ENCODE measurements around the gene FFAR1.

Gene FFAR1

DNA sequence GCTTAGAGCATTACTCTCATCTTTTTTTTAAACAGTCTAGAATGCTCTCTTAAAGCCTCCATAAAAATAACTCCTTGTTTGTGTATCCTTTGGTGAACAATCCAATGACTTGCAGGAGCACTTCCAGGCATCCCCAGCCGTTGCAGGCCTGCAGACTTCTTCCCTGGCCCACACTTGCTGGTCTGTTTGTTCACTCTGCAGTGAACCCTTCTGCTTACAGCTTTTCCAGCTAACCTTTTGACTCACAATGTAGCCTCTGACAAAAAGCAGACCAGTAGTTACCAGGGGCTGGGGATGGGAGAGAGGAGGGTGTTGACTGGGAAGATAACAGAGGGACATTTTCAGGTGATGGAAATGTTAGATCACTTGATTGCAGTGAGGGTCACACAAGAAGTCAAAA lies 32.3 kb downstream of the FFAR1 start:
- peaks cover 32% of the 10 kb centered on the region for H3K27me3 ChIP-seq (replicated peaks; ENCODE audit: control insufficient read depth, insufficient read depth, low read length)
- no peak overlapping the region for H3K9ac ChIP-seq (ENCODE audit: low read length)
- peaks cover 6% of the 10 kb centered on the region for H3K9me3 ChIP-seq (ENCODE audit: control insufficient read depth, low read length)
- DNase-seq (ENCODE audit: low read depth) = no peak
- H3K36me3 ChIP-seq (ENCODE audit: control insufficient read depth, insufficient read depth, low read length, severe bottlenecking) = no peaks in the 10 kb centered on the region
- peaks cover 2% of the 10 kb centered on the region for H3K4me1 ChIP-seq (ENCODE audit: control insufficient read depth, insufficient read depth, low read length)
- no peak overlapping the region for H3K4me3 ChIP-seq (ENCODE audit: low read length)

DNA sequence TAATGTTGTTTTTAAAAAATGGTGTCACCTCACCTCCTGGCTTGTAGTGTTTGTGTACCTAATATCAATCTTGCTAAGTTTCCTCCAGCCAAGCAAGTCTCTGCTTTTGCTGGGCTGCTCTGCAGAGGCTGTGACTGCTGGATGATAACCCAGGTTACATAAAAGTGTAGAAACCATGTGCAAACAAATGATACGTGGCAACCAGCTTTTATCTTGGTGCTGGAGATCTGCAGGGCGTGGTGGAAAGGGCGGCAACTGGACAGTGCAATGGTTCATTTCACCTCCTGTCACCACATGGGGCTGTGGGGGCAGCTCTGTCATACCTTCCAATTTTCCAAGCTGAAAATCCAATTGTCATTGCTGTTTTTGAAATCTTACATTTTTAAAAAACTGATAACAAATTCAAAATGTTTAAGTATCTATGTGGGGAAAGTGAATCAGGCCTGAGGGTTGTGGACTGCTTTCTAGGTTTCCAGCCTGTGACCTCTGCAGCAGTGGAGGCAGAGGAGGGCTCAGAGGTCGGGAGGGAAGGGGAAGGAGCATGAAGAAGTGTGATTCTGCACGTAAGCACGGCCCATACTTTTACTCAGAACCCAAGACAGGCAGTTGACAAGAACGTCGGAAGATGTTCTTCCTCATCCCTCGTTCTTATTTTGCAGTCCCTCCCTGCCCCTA lies 32.9 kb downstream of the FFAR1 start:
- Histone ChIP-seq H3K9me3 (ENCODE audit: control insufficient read depth, low read length) (peaks cover 6% of the 10 kb centered on the region), H3K36me3 (ENCODE audit: control insufficient read depth, insufficient read depth, low read length, severe bottlenecking) (no peaks in the 10 kb centered on the region), H3K4me3 (ENCODE audit: low read length) (no peak overlapping the region), H3K27me3 (replicated peaks; ENCODE audit: control insufficient read depth, insufficient read depth, low read length) (peaks cover 32% of the 10 kb centered on the region), H3K4me1 (ENCODE audit: control insufficient read depth, insufficient read depth, low read length) (peaks cover 2% of the 10 kb centered on the region), H3K9ac (ENCODE audit: low read length) (no peak overlapping the region)
- DNase-seq (ENCODE audit: low read depth) = no peak

DNA sequence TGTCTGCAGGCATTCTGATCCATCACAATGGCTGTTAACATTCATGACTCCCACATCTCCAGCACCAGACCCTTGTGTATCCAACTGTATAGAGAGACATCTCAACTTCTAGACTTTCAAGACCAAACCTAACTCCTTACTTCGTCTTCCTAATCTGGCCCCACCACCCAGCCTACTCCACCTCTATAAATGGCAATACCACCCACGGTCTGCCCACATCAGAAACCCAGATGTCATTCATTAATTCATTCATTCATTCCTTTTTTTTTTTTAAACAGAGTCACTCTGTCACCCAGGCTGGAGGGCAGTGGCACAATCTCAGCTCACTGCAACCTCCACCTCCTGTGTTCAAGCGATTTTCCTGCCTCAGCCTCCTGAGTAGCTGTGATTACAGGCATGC lies 33.6 kb downstream of the FFAR1 start:
- Histone ChIP-seq H3K9ac (ENCODE audit: low read length) (no peak overlapping the region), H3K9me3 (ENCODE audit: control insufficient read depth, low read length) (peaks cover 8% of the 10 kb centered on the region), H3K4me3 (ENCODE audit: low read length) (no peak overlapping the region), H3K36me3 (ENCODE audit: control insufficient read depth, insufficient read depth, low read length, severe bottlenecking) (no peaks in the 10 kb centered on the region), H3K27me3 (replicated peaks; ENCODE audit: control insufficient read depth, insufficient read depth, low read length) (peaks cover 27% of the 10 kb centered on the region), H3K4me1 (ENCODE audit: control insufficient read depth, insufficient read depth, low read length) (peaks cover 2% of the 10 kb centered on the region)
- DNase-seq (ENCODE audit: low read depth) = no peak

DNA sequence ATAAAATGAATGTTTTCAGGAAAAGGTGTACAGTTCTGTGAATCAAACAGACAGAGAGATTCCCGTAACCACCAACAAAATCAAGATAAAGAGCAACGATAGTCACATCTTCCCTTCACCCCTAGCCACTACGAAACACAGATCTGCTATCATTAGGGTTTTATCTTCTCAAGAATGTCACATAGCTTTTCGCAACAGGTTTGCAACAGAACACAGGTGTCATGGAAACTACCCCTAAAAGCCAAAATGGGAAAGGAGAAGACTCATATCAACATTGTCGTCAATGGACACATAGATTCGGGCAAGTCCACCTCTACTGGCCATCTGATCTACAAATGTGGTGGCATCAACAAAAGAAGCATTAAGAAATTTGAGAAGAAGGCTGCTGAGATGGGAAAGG lies 34.2 kb downstream of the FFAR1 start:
- Histone ChIP-seq H3K4me3 (ENCODE audit: low read length) (no peak overlapping the region), H3K4me1 (ENCODE audit: control insufficient read depth, insufficient read depth, low read length) (peaks cover 2% of the 10 kb centered on the region), H3K36me3 (ENCODE audit: control insufficient read depth, insufficient read depth, low read length, severe bottlenecking) (no peaks in the 10 kb centered on the region), H3K9me3 (ENCODE audit: control insufficient read depth, low read length) (peaks cover 11% of the 10 kb centered on the region), H3K27me3 (replicated peaks; ENCODE audit: control insufficient read depth, insufficient read depth, low read length) (peaks cover 27% of the 10 kb centered on the region), H3K9ac (ENCODE audit: low read length) (no peak overlapping the region)
- DNase-seq (ENCODE audit: low read depth) = no peak

DNA sequence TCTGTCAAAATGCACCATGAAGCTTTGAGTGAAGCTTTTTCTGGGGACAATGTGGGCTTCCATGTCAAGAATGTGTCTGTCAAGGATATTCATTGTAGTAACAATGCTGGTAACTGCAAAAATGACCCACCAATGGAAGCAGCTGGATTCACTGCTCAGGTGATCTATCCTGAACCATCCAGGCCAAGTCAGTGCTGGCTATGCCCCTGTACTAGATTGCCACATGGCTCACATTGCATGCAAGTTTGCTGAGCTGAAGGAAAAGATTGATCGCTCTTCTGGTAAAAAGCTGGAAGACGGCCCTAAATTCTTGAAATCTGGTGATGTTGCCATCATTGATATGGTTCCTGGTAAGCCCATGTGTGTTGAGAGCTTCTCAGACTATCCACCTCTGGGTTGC lies 35.8 kb downstream of the FFAR1 start:
- H3K9ac ChIP-seq (ENCODE audit: low read length) = no peak overlapping the region
- peaks cover 25% of the 10 kb centered on the region for H3K27me3 ChIP-seq (replicated peaks; ENCODE audit: control insufficient read depth, insufficient read depth, low read length)
- DNase-seq (ENCODE audit: low read depth) = no peak
- H3K4me1 ChIP-seq (ENCODE audit: control insufficient read depth, insufficient read depth, low read length) = peaks cover 4% of the 10 kb centered on the region
- H3K4me3 ChIP-seq (ENCODE audit: low read length) = no peak overlapping the region
- H3K9me3 ChIP-seq (ENCODE audit: control insufficient read depth, low read length) = peaks cover 8% of the 10 kb centered on the region
- no peaks in the 10 kb centered on the region for H3K36me3 ChIP-seq (ENCODE audit: control insufficient read depth, insufficient read depth, low read length, severe bottlenecking)

DNA sequence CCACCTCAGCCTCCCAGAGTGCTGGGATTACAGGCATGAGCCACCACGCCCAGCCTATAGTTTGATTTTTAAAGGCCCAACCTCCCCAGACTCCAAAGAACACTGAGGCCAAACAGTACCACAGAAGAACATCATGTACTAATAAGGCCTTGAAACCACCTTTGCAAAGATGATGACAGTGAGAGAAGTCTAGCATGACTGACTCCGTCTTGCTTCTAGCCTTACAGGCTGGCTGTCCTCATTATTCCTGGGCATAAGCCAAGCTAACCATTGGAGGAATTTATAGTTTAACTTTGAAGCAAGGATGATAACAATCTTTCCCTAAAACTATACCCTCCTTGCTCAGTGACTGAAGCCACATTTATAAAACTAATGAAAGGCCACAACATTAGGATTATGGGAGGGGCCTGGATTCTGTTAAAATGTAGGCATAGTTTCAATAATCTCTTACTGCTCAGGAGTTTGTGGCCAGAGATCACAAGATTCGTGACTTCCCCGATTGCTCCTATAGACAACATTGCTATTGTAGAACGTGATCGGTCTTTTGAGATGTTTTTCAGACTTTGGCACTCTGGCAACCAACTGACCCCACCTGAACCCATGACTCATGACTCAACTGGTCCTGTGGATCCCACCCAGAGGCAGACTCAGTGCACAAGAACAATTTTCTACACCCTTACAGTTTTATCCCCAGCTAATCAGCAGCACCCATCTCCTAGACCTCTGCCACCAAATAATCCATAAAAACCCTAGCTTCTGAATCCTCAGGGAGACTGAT lies 40.8 kb downstream of the FFAR1 start:
- H3K27me3 ChIP-seq (replicated peaks; ENCODE audit: control insufficient read depth, insufficient read depth, low read length) = peaks cover 6% of the 10 kb centered on the region
- H3K9me3 ChIP-seq (ENCODE audit: control insufficient read depth, low read length) = peaks cover 5% of the 10 kb centered on the region
- H3K4me1 ChIP-seq (ENCODE audit: control insufficient read depth, insufficient read depth, low read length) = peaks cover 12% of the 10 kb centered on the region
- no peak overlapping the region for H3K4me3 ChIP-seq (ENCODE audit: low read length)
- DNase-seq (ENCODE audit: low read depth) = no peak
- no peaks in the 10 kb centered on the region for H3K36me3 ChIP-seq (ENCODE audit: control insufficient read depth, insufficient read depth, low read length, severe bottlenecking)
- H3K9ac ChIP-seq (ENCODE audit: low read length) = no peak overlapping the region

DNA sequence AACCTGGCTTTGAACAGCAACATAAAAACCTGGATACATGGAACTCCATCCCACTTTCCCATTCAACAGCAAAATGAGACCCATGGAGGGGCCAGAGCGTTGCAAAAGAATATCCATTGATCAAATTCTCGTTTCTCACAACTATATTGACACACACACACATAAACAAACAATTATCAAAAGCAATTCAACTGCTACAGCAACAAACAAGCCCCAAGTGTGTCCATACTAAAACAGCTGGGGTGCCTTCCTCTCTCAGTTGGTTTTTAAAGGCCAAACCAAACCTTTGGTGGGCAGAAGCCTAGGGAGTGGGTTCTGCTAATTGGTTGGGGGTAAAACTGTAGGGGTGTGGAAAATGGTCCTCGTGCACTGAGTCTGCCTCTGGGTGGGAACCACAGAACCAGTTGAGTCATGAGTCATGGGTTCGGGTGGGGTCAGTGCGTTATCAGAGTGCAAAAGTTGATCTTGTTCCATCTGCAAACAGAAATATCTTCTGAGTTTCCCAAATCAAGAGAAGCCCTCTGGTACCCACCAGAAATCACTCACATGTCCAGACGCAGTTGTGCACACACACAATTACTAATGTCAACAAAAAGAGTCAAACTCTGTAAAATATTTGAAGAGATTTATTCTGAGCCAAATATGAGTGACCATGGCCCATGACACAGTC lies 41.6 kb downstream of the FFAR1 start:
- H3K27me3 ChIP-seq (replicated peaks; ENCODE audit: control insufficient read depth, insufficient read depth, low read length) = peaks cover 8% of the 10 kb centered on the region

DNA sequence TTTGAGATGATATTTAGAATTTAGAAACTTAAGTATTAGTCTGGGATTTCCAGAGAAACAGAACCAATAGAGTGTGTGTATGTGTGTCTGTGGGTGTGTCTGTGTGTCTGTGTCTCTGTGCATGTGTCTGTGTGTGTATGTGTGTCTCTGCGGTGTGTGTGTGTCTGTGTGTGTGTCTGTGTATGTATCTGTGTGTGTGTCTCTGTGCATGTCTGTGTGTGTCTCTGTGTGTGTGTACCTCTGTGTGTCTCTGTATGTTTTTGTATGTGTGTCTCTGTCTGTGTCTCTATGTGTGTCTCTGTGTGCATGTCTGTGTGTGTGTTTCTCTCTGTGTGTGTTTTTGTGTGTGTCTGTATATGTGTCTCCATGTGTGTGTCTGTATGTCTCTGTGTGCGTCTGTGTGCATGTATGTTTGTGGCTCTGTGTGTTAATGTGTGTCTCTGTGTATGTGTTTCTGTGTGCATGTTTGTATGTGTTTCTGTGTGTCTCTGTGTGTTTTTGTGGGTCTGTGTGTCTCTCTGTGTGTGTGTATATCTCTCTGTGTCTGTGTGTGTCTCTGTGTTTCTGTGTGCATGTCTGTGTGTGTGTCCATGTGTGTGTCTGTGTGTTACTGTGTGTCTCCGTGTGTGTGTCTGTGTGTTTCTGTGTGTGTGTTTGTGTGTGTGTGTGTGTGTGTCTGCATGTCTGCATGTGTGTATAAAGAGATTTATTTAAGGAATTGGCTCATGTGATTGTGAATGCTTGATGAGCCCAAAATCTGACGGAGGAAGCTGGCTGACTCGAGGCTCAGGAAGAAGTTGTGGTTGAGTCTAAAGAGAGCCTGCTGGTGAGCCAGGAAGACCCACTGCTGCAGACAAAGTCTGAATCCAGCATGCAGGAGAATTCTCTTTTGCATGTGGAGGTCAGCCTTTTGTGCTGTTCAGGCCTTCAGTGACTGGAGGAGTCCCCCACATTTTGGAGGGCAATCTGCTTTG lies 45.3 kb downstream of the FFAR1 start:
- H3K4me1 ChIP-seq (ENCODE audit: control insufficient read depth, insufficient read depth, low read length) = peaks cover 12% of the 10 kb centered on the region
- no peaks in the 10 kb centered on the region for H3K36me3 ChIP-seq (ENCODE audit: control insufficient read depth, insufficient read depth, low read length, severe bottlenecking)
- H3K27me3 ChIP-seq (replicated peaks; ENCODE audit: control insufficient read depth, insufficient read depth, low read length) = peaks cover 8% of the 10 kb centered on the region
- no peak overlapping the region for H3K9ac ChIP-seq (ENCODE audit: low read length)
- H3K9me3 ChIP-seq (ENCODE audit: control insufficient read depth, low read length) = no peaks in the 10 kb centered on the region
- H3K4me3 ChIP-seq (ENCODE audit: low read length) = no peak overlapping the region
- DNase-seq (ENCODE audit: low read depth) = no peak

More for the DNA sequence above, 41.6 kb downstream of the FFAR1 start:
- Histone ChIP-seq H3K4me1 (ENCODE audit: control insufficient read depth, insufficient read depth, low read length) (peaks cover 12% of the 10 kb centered on the region), H3K9me3 (ENCODE audit: control insufficient read depth, low read length) (peaks cover 5% of the 10 kb centered on the region), H3K9ac (ENCODE audit: low read length) (no peak overlapping the region), H3K36me3 (ENCODE audit: control insufficient read depth, insufficient read depth, low read length, severe bottlenecking) (no peaks in the 10 kb centered on the region), H3K4me3 (ENCODE audit: low read length) (no peak overlapping the region)
- no peak for DNase-seq (ENCODE audit: low read depth)

DNA sequence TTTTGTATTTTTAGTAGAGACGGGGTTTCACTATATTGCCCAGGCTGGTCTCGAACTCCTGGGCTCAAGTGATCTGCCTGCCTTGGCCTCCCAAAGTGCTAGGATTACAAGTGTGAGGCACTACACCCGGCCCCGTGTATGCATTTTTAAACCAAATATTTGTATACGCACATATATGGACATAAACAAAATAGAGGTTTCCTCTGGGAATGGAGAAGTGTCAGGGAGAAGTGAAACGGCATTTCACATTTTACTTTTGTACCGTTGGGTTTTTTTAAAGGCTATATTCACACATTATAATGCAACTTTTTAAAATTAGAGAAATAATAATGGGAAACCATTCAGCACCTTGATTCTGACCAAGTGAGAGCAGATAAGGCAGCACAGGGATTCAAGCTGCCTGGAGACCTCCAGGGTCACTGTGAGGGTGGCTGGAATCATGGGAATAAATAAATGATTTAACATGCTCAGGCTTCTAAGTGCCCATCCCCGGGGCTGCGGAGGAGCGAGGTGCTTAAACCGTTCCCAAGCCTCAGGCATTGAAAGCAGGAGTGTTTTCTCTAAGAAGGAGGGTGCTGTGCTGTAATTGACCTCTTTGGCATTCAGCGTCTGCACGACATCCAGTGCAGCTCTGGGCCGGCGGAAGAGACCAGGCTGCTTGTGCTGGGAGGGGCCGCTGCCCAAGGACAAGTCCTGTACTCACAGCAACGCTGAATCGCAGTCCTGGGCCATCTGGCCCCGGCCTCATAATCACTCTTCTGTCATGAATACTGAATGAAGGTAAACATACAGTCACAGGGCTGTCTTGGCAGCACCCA lies 47.9 kb downstream of the FFAR1 start:
- peak; percentile 28 for DNase-seq (ENCODE audit: low read depth)
- peaks cover 13% of the 10 kb centered on the region for H3K27me3 ChIP-seq (replicated peaks; ENCODE audit: control insufficient read depth, insufficient read depth, low read length)
- no peaks in the 10 kb centered on the region for H3K9me3 ChIP-seq (ENCODE audit: control insufficient read depth, low read length)
- no peaks in the 10 kb centered on the region for H3K36me3 ChIP-seq (ENCODE audit: control insufficient read depth, insufficient read depth, low read length, severe bottlenecking)
- H3K4me3 ChIP-seq (ENCODE audit: low read length) = no peak overlapping the region
- H3K4me1 ChIP-seq (ENCODE audit: control insufficient read depth, insufficient read depth, low read length) = no peaks in the 10 kb centered on the region
- no peak overlapping the region for H3K9ac ChIP-seq (ENCODE audit: low read length)

DNA sequence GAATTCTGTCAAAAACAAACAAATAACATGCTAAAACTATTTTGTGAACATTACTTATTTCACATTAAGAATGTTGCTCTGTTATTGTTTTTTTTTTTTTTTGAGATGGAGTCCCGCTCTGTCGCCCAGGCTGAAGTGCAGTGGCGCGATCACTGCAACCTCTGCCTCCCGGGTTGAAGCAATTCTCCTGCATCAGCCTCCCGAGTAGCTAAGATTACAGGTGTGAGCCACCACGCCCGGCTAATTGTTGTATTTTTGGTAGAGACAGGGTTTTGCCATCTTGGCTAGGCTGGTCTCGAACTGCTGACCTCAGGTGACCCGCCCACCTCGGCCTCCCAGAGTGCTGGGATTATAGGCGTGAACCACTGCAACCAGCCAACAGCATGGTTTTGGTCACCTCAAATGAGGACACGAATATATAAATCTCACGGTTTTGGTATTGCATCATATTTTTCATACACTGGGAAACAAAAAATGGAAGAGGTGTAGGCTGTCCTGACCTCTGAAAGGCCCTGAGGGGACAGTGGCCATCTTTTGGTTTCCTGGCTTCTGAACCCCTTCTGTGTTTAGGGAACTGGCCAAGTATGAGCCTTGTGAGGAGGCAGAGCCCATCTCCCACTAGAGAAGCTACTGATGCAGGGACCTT lies 48.7 kb downstream of the FFAR1 start:
- DNase-seq (ENCODE audit: low read depth) = no peak
- H3K36me3 ChIP-seq (ENCODE audit: control insufficient read depth, insufficient read depth, low read length, severe bottlenecking) = no peaks in the 10 kb centered on the region
- no peaks in the 10 kb centered on the region for H3K9me3 ChIP-seq (ENCODE audit: control insufficient read depth, low read length)
- H3K4me1 ChIP-seq (ENCODE audit: control insufficient read depth, insufficient read depth, low read length) = no peaks in the 10 kb centered on the region
- no peak overlapping the region for H3K4me3 ChIP-seq (ENCODE audit: low read length)
- H3K27me3 ChIP-seq (replicated peaks; ENCODE audit: control insufficient read depth, insufficient read depth, low read length) = peaks cover 13% of the 10 kb centered on the region
- H3K9ac ChIP-seq (ENCODE audit: low read length) = no peak overlapping the region

All from adipocyte (in vitro differentiated cells).